Activated T-cell treated with anti-CD3 and anti-CD28 coated beads, Interleukin-2, amount 50 U/mL, for 24 hours (primary cell): ENCODE measurements around the gene PRX.
"Not testable (repeated sequence)": the region's sequence is repeated elsewhere in the genome, so short reads cannot be mapped to it uniquely, and the experiment has no call there.

Experiments
- DNase-seq: peaks from one replicate; pipeline ENCODE4 v3.0.0-alpha.2; 2020
- H3K27ac Mint-ChIP-seq: 2 replicates; pipeline ENCODE4 v1.8.0; 2020; ENCODE audit warnings: mild to moderate bottlenecking, mixed read lengths
- H3K27me3 Mint-ChIP-seq: 2 replicates; pipeline ENCODE4 v1.8.0; 2020; ENCODE audit warnings: mixed read lengths
- H3K36me3 Mint-ChIP-seq: 2 replicates; pipeline ENCODE4 v1.8.0; 2020; ENCODE audit warnings: low read depth, mixed read lengths
- H3K4me1 Mint-ChIP-seq: 2 replicates; pipeline ENCODE4 v1.8.0; 2020; ENCODE audit warnings: low read depth, mixed read lengths
- H3K4me3 Mint-ChIP-seq: 2 replicates; pipeline ENCODE4 v1.8.0; 2020; ENCODE audit warnings: mild to moderate bottlenecking, moderate library complexity, mixed read lengths
- H3K9me3 Mint-ChIP-seq: 2 replicates; pipeline ENCODE4 v1.8.0; 2020; ENCODE audit warnings: mixed read lengths

PRX gene

GRCh38 chr19:40444000-40444824 is 31.0 kb upstream of the PRX start, which contains the start of gene SERTAD3:
Gene SERTAD3, minus strand, starts transcription at chr19:40444335. Its CDS starts 2,255 bp downstream, at chr19:40442080.
- Mint-ChIP-seq H3K4me1 (peaks cover 25% of the 10 kb centered on the region), H3K9me3 (no peaks in the 10 kb centered on the region), H3K36me3 (peaks cover 27% of the 10 kb centered on the region), H3K27ac (peak within 1 kb of the TSS; percentile 98), H3K4me3 (peak within 1 kb of the TSS; percentile 95), H3K27me3 (no peaks in the 10 kb centered on the region)
- DNase-seq = peak; percentile 98

GRCh38 chr19:40443131-40443999 is 30.2 kb upstream of the PRX start:
- Mint-ChIP-seq H3K36me3 (peaks cover 27% of the 10 kb centered on the region), H3K4me1 (peaks cover 25% of the 10 kb centered on the region), H3K4me3 (peak overlapping the region; percentile 95), H3K27ac (peak overlapping the region; percentile 98), H3K9me3 (no peaks in the 10 kb centered on the region), H3K27me3 (no peaks in the 10 kb centered on the region)
- peak; percentile 98 for DNase-seq

GRCh38 chr19:40442328-40443130 is 29.4 kb upstream of the PRX start:
- Mint-ChIP-seq H3K9me3 (no peaks in the 10 kb centered on the region), H3K27ac (peak overlapping the region; percentile 98), H3K4me3 (peak overlapping the region; percentile 95), H3K4me1 (peaks cover 25% of the 10 kb centered on the region), H3K27me3 (no peaks in the 10 kb centered on the region), H3K36me3 (peaks cover 27% of the 10 kb centered on the region)
- no peak for DNase-seq

DNA sequence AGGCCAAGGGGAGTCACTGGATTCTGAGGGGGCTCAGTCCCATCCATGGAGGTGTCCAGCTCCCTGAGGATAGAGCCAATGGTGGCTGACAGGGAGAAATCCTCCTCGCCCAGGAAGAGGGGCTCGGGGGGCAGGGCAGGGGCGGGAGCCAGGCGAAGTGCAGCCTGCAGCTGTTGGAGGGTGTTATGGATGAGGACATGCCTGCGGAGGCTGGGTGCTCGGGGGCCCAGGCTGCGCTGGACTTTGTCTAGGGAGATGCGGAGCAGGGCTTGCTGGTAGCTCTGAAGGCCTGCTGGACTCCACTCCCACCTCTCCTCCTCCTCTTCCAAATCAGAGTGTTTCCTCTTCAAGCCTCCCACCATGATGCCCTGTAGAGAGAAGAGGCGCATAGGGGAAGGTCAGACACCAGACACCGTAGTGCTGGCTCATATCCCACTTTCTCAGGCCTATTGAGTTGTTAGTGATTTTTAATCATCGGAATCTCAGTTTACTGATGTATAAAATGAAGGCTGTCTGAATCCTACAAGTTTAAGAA is 28.6 kb upstream of the PRX start:
- Mint-ChIP-seq H3K27me3 (no peaks in the 10 kb centered on the region), H3K27ac (peak overlapping the region; percentile 98), H3K9me3 (no peaks in the 10 kb centered on the region), H3K4me1 (peaks cover 25% of the 10 kb centered on the region), H3K36me3 (peaks cover 27% of the 10 kb centered on the region), H3K4me3 (peak overlapping the region; percentile 95)
- no peak for DNase-seq

DNA sequence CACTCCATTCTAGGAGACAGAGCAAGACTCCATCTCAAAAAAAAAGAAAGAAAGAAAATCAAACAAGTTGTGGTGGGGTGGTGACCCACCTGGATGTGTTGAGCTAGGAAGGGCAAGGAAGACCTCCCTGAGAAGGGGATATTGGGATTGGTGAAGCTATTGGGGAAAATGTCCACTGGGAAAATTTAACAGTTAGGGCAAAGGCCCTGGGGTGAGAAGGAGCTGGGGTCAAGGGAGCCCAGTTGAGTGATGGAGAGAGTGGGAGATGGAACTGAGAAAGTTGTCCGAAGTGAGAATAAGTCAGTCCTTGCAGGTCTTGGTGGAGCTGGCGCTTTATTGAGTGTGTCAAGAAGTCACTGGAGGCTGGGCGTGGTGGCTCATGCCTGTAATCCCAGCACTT is 25.1 kb upstream of the PRX start:
- Mint-ChIP-seq H3K36me3 (peaks cover 18% of the 10 kb centered on the region), H3K9me3 (no peaks in the 10 kb centered on the region), H3K27ac (peak overlapping the region; percentile 11), H3K4me3 (no peak overlapping the region), H3K27me3 (no peaks in the 10 kb centered on the region), H3K4me1 (peaks cover 27% of the 10 kb centered on the region)
- DNase-seq = no peak

- H3K36me3 Mint-ChIP-seq = no peaks in the 10 kb centered on the region
- no peaks in the 10 kb centered on the region for H3K27me3 Mint-ChIP-seq
- H3K4me3 Mint-ChIP-seq = peak overlapping the region; percentile 83
Measured at GRCh38 chr19:40433391-40434216, 20.4 kb upstream of the PRX start.

GRCh38 chr19:40432760-40433159 is 19.6 kb upstream of the PRX start:
- not testable (repeated sequence) for H3K9me3 Mint-ChIP-seq, DNase-seq, H3K36me3 Mint-ChIP-seq, H3K27me3 Mint-ChIP-seq
- peak overlapping the region; percentile 98 for H3K27ac Mint-ChIP-seq
- peak overlapping the region; percentile 83 for H3K4me3 Mint-ChIP-seq
- peaks cover 12% of the 10 kb centered on the region for H3K4me1 Mint-ChIP-seq

More at GRCh38 chr19:40433391-40434216, 20.4 kb upstream of the PRX start:
- peak; percentile 73 for DNase-seq
- H3K27ac Mint-ChIP-seq = peak overlapping the region; percentile 98
- peaks cover 12% of the 10 kb centered on the region for H3K4me1 Mint-ChIP-seq
- no peaks in the 10 kb centered on the region for H3K9me3 Mint-ChIP-seq

GRCh38 chr19:40431698-40432097 is 18.5 kb upstream of the PRX start:
- no peak overlapping the region for H3K27ac Mint-ChIP-seq
- H3K9me3 Mint-ChIP-seq = no peaks in the 10 kb centered on the region
- no peaks in the 10 kb centered on the region for H3K27me3 Mint-ChIP-seq
- H3K4me3 Mint-ChIP-seq = no peak overlapping the region
- H3K36me3 Mint-ChIP-seq = no peaks in the 10 kb centered on the region
- H3K4me1 Mint-ChIP-seq = peaks cover 13% of the 10 kb centered on the region
- no peak for DNase-seq

GRCh38 chr19:40430242-40430641 is 17.1 kb upstream of the PRX start:
- H3K4me1 Mint-ChIP-seq = peaks cover 20% of the 10 kb centered on the region
- H3K9me3 Mint-ChIP-seq, H3K27ac Mint-ChIP-seq, H3K27me3 Mint-ChIP-seq, H3K36me3 Mint-ChIP-seq, DNase-seq, H3K4me3 Mint-ChIP-seq: not testable (repeated sequence)

GRCh38 chr19:40428197-40428596 is 15.0 kb upstream of the PRX start:
- not testable (repeated sequence) for H3K9me3 Mint-ChIP-seq, H3K4me3 Mint-ChIP-seq, H3K36me3 Mint-ChIP-seq, H3K27me3 Mint-ChIP-seq, H3K27ac Mint-ChIP-seq, DNase-seq
- peaks cover 19% of the 10 kb centered on the region for H3K4me1 Mint-ChIP-seq

DNA sequence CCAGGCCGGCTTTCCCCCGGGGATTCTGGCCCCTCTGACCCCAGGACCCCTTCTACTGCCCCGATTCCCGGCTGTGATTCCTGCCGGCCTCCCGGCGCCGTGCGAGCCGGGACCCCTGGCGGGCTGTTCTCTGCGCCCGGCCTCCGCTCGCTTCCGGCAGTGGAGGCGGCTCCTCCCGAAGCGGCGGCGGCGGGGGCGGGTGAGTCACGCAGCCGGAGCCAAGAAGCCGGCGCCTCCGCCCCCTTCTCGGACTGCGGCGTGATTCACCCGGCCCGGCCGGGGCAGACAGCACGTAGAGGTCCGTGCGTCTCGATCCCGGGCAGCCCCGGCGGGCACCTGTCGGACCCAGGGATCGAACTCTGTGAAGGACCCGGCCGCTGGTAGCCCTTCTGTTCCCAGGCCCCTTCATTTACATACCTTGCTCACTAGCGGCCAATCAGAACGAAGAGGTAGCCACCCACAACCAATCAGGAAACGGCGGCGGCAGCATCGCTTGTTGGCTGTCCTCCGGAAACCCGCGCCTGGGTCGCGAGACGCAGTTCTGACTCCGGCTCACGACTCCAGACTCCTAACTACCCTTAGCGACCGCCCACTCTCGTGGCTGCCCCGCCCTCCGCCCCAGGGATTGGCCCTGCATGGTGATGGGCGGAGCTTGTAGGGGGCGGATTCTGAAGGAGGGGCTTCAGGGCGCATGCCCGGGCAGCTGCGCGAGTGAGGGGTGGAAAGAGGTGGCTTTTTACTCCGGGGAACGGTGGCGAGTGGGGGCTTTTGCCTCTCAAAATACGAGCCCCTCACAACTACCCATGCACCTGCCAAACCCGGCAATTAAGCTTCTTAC is 12.5 kb upstream of the PRX start, which contains the start of gene SERTAD1:
Gene SERTAD1, minus strand, starts transcription at position 543 of the 838 bp plus-strand sequence. CDS start 2,446 bp downstream, outside the sequence.
- H3K27me3 Mint-ChIP-seq = no peaks in the 10 kb centered on the region
- H3K36me3 Mint-ChIP-seq = peaks cover 27% of the 10 kb centered on the region
- H3K4me3 Mint-ChIP-seq = peak within 1 kb of the TSS; percentile 90
- peaks cover 34% of the 10 kb centered on the region for H3K4me1 Mint-ChIP-seq
- H3K9me3 Mint-ChIP-seq = no peaks in the 10 kb centered on the region
- peak within 1 kb of the TSS; percentile 96 for H3K27ac Mint-ChIP-seq
- peak; percentile 100 for DNase-seq

GRCh38 chr19:40424637-40425449 is 11.7 kb upstream of the PRX start:
- Mint-ChIP-seq H3K4me1 (peaks cover 36% of the 10 kb centered on the region), H3K36me3 (peaks cover 27% of the 10 kb centered on the region), H3K4me3 (peak overlapping the region; percentile 90), H3K27ac (peak overlapping the region; percentile 96), H3K27me3 (no peaks in the 10 kb centered on the region), H3K9me3 (no peaks in the 10 kb centered on the region)
- DNase-seq = no peak
